GM12891 (cell line): ENCODE data around the gene TRMT44.

ENCODE experiments used
- POLR2A ChIP-seq: IDR thresholded peaks from 2 replicates; pipeline ENCODE4 v1.6.1; 2011; ENCODE audit warnings: low read depth, low read length, control low read depth
- POLR2AphosphoS5 ChIP-seq: IDR thresholded peaks from 2 replicates; pipeline ENCODE4 v1.6.1; 2011; ENCODE audit warnings: low read depth, low read length, control low read depth
- SPI1 ChIP-seq: IDR thresholded peaks from 2 replicates; pipeline ENCODE4 v1.6.1; 2011; ENCODE audit warnings: low read depth, low read length, control low read depth
- TAF1 ChIP-seq: IDR thresholded peaks from 2 replicates; pipeline ENCODE4 v1.6.1; 2011; ENCODE audit warnings: low read depth, low read length, control low read depth

GRCh38 chr4:8473198-8473919 lies 32.8 kb downstream of the TRMT44 start:
- TF ChIP-seq POLR2A (no peak), TAF1 (no peak), POLR2AphosphoS5 (no peak), SPI1 (no peak)
